GM18868 (cell line): ENCODE data around the gene IL24.

Experiments used
- ATAC-seq: cut with Tn5 transposase; IDR thresholded peaks from one replicate; pipeline ENCODE4 v1.9.1; 2021; ENCODE audit warnings: mild to moderate bottlenecking, moderate library complexity; ENCODE audit not compliant: unreplicated experiment

IL24 gene

GRCh38 chr1:206949641-206950040 is 52.4 kb downstream of the IL24 start:
- no peak for ATAC-seq

DNA sequence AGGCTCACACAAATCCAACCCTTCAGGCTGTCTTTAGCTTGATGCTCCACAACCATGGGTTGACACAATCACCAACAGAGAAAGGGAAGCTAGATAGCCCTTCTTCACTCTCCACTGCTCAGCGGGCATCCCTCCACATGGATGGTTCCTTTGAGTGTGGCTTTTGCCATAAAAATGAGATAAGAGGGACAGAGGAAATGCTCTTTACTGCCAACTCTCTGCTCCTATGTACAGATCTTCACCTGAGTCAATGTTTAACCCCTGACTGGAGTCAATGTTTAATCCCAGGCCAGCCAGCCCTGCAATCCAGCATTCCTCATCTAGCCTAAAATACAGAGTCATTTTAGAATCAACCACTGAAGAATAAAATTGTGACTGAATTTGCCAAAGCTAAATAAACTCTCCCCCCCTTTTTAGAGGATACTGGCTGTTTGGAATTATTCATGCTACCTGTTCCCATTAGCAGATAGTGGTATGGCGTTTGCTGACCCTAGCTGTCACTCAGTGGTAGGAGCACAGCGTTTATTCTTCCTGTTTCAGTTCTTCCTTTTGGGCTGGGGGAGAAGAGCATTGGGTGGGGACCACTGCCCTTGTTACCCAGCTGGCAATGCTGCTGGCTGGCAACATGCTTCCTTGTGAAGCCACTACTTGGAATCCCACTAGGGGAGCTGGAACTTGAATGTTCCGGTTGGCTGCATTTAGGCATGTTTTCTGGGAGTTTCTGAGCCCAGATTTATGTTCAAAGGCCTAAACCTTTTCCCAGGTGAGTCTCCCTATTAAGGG is 54.3 kb downstream of the IL24 start:
- no peak for ATAC-seq

DNA sequence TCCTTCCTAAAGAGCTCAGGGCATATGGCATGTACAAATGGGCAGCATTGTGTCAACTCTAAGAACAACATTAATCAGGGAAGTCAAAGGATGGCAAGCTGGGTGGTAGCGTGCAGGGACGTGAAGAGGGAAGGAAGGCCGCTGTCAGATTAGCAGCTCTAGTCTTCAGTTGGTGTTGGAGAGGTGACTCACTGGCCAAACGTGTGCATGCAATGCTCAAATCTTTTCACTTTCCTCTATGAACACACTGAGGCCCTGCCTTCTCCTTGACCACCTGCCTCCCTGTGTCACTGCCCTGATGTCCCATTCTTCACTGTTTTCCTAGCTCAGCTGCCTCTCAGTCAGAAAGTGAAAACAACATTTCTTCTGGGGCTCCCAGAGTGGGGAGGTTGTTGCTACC is 54.9 kb downstream of the IL24 start:
- ATAC-seq, result no peak

GRCh38 chr1:206953126-206953525 is 55.9 kb downstream of the IL24 start:
- ATAC-seq, result no peak

GRCh38 chr1:206953626-206954025 is 56.4 kb downstream of the IL24 start:
- ATAC-seq, result no peak
